ENCODE results near the gene IRAK2.

DNA sequence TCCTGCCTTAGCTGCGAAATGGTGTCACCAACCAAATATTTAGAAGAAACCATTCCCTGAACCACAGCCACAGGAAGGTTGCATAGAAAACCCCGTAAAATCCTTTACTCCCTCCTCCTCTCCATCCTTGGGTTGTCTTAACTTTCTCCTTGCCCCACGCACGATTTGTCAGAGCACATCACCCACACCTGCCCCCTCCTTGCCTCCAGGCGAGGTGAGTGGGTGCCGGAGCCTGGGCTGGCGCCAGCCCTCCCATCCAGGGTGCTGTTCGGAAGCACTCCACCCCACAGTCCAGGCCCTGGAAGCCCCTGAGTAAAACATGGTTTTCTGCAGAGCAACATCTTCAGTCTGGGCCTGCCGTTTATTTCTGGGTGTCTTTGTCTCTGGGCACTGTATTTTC, 124.4 kb downstream of the IRAK2 start:
- TF ChIP-seq, protein P1, sequence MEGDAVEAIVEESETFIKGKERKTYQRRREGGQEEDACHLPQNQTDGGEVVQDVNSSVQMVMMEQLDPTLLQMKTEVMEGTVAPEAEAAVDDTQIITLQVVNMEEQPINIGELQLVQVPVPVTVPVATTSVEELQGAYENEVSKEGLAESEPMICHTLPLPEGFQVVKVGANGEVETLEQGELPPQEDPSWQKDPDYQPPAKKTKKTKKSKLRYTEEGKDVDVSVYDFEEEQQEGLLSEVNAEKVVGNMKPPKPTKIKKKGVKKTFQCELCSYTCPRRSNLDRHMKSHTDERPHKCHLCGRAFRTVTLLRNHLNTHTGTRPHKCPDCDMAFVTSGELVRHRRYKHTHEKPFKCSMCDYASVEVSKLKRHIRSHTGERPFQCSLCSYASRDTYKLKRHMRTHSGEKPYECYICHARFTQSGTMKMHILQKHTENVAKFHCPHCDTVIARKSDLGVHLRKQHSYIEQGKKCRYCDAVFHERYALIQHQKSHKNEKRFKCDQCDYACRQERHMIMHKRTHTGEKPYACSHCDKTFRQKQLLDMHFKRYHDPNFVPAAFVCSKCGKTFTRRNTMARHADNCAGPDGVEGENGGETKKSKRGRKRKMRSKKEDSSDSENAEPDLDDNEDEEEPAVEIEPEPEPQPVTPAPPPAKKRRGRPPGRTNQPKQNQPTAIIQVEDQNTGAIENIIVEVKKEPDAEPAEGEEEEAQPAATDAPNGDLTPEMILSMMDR (IDR thresholded peaks at IDR 0.05), result no peak
- TF ChIP-seq POLR2A (IDR thresholded peaks at IDR 0.05), result no peak
- TF ChIP-seq EP300 (IDR thresholded peaks at IDR 0.05), result no peak

Data from ovary (tissue), 3 donors.